ENCODE measurements around the gene VSIG1.

VSIG1 gene

GRCh38 chrX:108126661-108127060, 81.8 kb downstream of the VSIG1 start:
- Histone ChIP-seq H3K27me3 (ENCODE audit: low read depth) (no peaks in the 10 kb centered on the region), H3K36me3 (replicated peaks) (no peaks in the 10 kb centered on the region), H3K9me3 (no peaks in the 10 kb centered on the region), H3K4me3 (no peak overlapping the region), H3K4me1 (peaks cover 17% of the 10 kb centered on the region)
- in situ Hi-C loops (cut with MboI; ENCODE audit: low sequenced_read_pairs), result no loop called here
- no peak for DNase-seq (ENCODE audit: low spot score in 2 of 2)

- peaks cover 16% of the 10 kb centered on the region for H3K4me1 ChIP-seq
- H3K9me3 ChIP-seq, result no peaks in the 10 kb centered on the region
- in situ Hi-C loops (cut with MboI; ENCODE audit: low sequenced_read_pairs), result no loop called here
- no peaks in the 10 kb centered on the region for H3K36me3 ChIP-seq (replicated peaks)
- DNase-seq (ENCODE audit: low spot score in 2 of 2), result no peak
- no peaks in the 10 kb centered on the region for H3K27me3 ChIP-seq (ENCODE audit: low read depth)
- no peak overlapping the region for H3K4me3 ChIP-seq
Observed at GRCh38 chrX:108127152-108127551, 82.3 kb downstream of the VSIG1 start.
